Glutamatergic neuron (in vitro differentiated cells): ENCODE measurements around the gene SPI1. TPM values are rescaled to one million over a fixed set of nuclear protein-coding genes. Genes with fewer than 3 reads are reported as not detected.

ENCODE experiments used
- DNase-seq: peaks from one replicate; pipeline ENCODE4 v3.0.0; 2022
- H3K27ac Mint-ChIP-seq: one replicate; pipeline ENCODE4 v1.8.0; 2020; ENCODE audit warnings: mild to moderate bottlenecking, mixed read lengths, inconsistent platforms; ENCODE audit not compliant: unreplicated experiment
- H3K27me3 Mint-ChIP-seq: one replicate; pipeline ENCODE4 v1.8.0; 2020; ENCODE audit warnings: mild to moderate bottlenecking, moderate library complexity, mixed read lengths, inconsistent platforms; ENCODE audit not compliant: unreplicated experiment
- H3K36me3 Mint-ChIP-seq: one replicate; pipeline ENCODE4 v1.8.0; 2020; ENCODE audit warnings: mild to moderate bottlenecking, mixed read lengths, inconsistent platforms; ENCODE audit not compliant: unreplicated experiment
- H3K4me1 Mint-ChIP-seq: one replicate; pipeline ENCODE4 v1.8.0; 2020; ENCODE audit warnings: mild to moderate bottlenecking, low read depth, mixed read lengths, inconsistent platforms; ENCODE audit not compliant: unreplicated experiment
- H3K4me3 Mint-ChIP-seq: one replicate; pipeline ENCODE4 v1.8.0; 2020; ENCODE audit warnings: mild to moderate bottlenecking, mixed read lengths, inconsistent platforms; ENCODE audit not compliant: unreplicated experiment
- H3K9me3 Mint-ChIP-seq: one replicate; pipeline ENCODE4 v1.8.0; 2020; ENCODE audit warnings: mild to moderate bottlenecking, moderate library complexity, mixed read lengths, inconsistent platforms; ENCODE audit not compliant: unreplicated experiment
- CTCF ChIP-seq: fragments of 200-600 bp; sonication (generic); IDR thresholded peaks from one replicate; pipeline ENCODE4 v1.5.0; 2021; ENCODE audit not compliant: partially characterized antibody, unreplicated experiment
- total RNA-seq: library from RNA; stranded (reverse); fragmentation: NEBNext Ultra II Directional; extraction: Animal tissue kit (Norgen Biotek cat#: 25700); gene quantifications from one replicate; pipeline ENCODE4 v1.2.1, GENCODE V29; 2021; ENCODE audit not compliant: unreplicated experiment

The SPI1 gene
- total RNA-seq, 1 donor from 2014 or later = not detected

GRCh38 chr11:47377571-47378009 lies 757 bp downstream of the SPI1 start:
- H3K4me1 Mint-ChIP-seq = no peaks in the 10 kb centered on the region
- H3K36me3 Mint-ChIP-seq = no peaks in the 10 kb centered on the region
- peaks cover 2% of the 10 kb centered on the region for H3K9me3 Mint-ChIP-seq
- H3K4me3 Mint-ChIP-seq = no peak overlapping the region
- TF ChIP-seq CTCF = no peak
- no peak for DNase-seq
- H3K27ac Mint-ChIP-seq = no peak overlapping the region
- H3K27me3 Mint-ChIP-seq = peaks cover 2% of the 10 kb centered on the region

- Mint-ChIP-seq H3K4me1 (no peaks in the 10 kb centered on the region), H3K4me3 (no peak overlapping the region), H3K9me3 (no peaks in the 10 kb centered on the region), H3K27ac (no peak overlapping the region), H3K27me3 (peaks cover 3% of the 10 kb centered on the region), H3K36me3 (no peaks in the 10 kb centered on the region)
- TF ChIP-seq CTCF = no peak
- DNase-seq = no peak
These were observed 1.6 kb downstream of the SPI1 start for GRCh38 chr11:47376525-47377371.

GRCh38 chr11:47376107-47376524 lies 2.2 kb downstream of the SPI1 start:
- H3K27me3 Mint-ChIP-seq = peaks cover 4% of the 10 kb centered on the region
- no peak overlapping the region for H3K4me3 Mint-ChIP-seq
- H3K9me3 Mint-ChIP-seq = no peaks in the 10 kb centered on the region
- TF ChIP-seq CTCF = no peak
- H3K27ac Mint-ChIP-seq = no peak overlapping the region
- H3K36me3 Mint-ChIP-seq = no peaks in the 10 kb centered on the region
- no peak for DNase-seq
- H3K4me1 Mint-ChIP-seq = no peaks in the 10 kb centered on the region

- no peak for TF ChIP-seq CTCF
- peaks cover 4% of the 10 kb centered on the region for H3K27me3 Mint-ChIP-seq
- H3K27ac Mint-ChIP-seq = no peak overlapping the region
- no peak for DNase-seq
- no peak overlapping the region for H3K4me3 Mint-ChIP-seq
- no peaks in the 10 kb centered on the region for H3K4me1 Mint-ChIP-seq
- no peaks in the 10 kb centered on the region for H3K36me3 Mint-ChIP-seq
- no peaks in the 10 kb centered on the region for H3K9me3 Mint-ChIP-seq
These were observed 2.7 kb downstream of the SPI1 start for GRCh38 chr11:47375546-47376085.

- Mint-ChIP-seq H3K4me3 (no peak overlapping the region), H3K9me3 (no peaks in the 10 kb centered on the region), H3K27me3 (peaks cover 4% of the 10 kb centered on the region), H3K27ac (no peak overlapping the region), H3K4me1 (no peaks in the 10 kb centered on the region), H3K36me3 (no peaks in the 10 kb centered on the region)
- no peak for TF ChIP-seq CTCF
- no peak for DNase-seq
These were observed 3.3 kb downstream of the SPI1 start for GRCh38 chr11:47375020-47375419.
